ENCODE results near the gene RNF214. TPM values are rescaled to one million over a fixed set of nuclear protein-coding genes. Genes with fewer than 3 reads are reported as not detected.
"Not testable (repeated sequence)": the region's sequence is repeated elsewhere in the genome, so short reads cannot be mapped to it uniquely, and the experiment has no call there.

RNF214 gene
- total RNA-seq, 2 experiments from 2014 or later = 12.9 to 15.8 TPM

DNA sequence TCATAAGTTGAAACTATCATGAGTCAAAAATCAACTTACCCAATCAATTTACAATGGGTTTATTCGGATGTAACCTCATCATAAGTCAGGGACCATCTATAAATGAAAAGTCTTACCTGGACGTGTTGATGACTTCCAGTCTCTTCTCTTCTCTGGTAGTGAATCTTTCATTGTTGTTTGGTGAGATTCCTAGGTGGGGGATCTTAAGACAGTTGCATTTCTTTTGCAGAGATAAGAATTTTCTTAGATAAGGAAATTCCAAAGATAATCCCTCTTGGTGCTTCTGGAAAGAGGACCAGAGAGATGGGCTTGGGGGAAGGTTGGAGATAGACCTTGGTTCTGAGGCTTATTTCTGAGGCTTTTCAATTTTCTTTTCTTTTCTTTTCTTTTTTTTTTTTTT lies 37.4 kb downstream of the RNF214 start:
- TF ChIP-seq, protein P1, sequence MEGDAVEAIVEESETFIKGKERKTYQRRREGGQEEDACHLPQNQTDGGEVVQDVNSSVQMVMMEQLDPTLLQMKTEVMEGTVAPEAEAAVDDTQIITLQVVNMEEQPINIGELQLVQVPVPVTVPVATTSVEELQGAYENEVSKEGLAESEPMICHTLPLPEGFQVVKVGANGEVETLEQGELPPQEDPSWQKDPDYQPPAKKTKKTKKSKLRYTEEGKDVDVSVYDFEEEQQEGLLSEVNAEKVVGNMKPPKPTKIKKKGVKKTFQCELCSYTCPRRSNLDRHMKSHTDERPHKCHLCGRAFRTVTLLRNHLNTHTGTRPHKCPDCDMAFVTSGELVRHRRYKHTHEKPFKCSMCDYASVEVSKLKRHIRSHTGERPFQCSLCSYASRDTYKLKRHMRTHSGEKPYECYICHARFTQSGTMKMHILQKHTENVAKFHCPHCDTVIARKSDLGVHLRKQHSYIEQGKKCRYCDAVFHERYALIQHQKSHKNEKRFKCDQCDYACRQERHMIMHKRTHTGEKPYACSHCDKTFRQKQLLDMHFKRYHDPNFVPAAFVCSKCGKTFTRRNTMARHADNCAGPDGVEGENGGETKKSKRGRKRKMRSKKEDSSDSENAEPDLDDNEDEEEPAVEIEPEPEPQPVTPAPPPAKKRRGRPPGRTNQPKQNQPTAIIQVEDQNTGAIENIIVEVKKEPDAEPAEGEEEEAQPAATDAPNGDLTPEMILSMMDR (IDR thresholded peaks at IDR 0.05) = no peak

GRCh38 chr11:117271208-117271607 lies 38.7 kb downstream of the RNF214 start:
- H3K27me3 ChIP-seq (ENCODE audit: control insufficient read depth in 1 of 2, insufficient read depth in 2 of 2, low read length in 2 of 2) = no peaks in the 10 kb centered on the region
- H3K4me1 ChIP-seq (ENCODE audit: insufficient read depth, low read length) = peaks cover 9% of the 10 kb centered on the region
- TF ChIP-seq, protein P1 (IDR thresholded peaks at IDR 0.05) = no peak
- ChIA-PET POLR2A (no interaction called here), CTCF (no interaction called here)
- Mint-ChIP-seq H3K27ac (no peak overlapping the region), H3K4me1 (ENCODE audit: low read depth) (peaks cover 21% of the 10 kb centered on the region), H3K36me3 (ENCODE audit: low read depth) (peaks cover 66% of the 10 kb centered on the region), H3K9me3 (peaks cover 2% of the 10 kb centered on the region), H3K27me3 (no peaks in the 10 kb centered on the region), H3K4me3 (no peak overlapping the region)
- H3K27ac ChIP-seq (ENCODE audit: low read depth in 1 of 2, low read length in 2 of 2) = no peak overlapping the region
- DNase-seq = no peak
- intact Hi-C loops (cut with DNase I, micrococcal nuclease) = no loop called here
- no peaks in the 10 kb centered on the region for H3K36me3 ChIP-seq (ENCODE audit: insufficient read depth, low read length)
- no peaks in the 10 kb centered on the region for H3K9me3 ChIP-seq (ENCODE audit: control insufficient read depth in 1 of 2, insufficient read depth in 1 of 2, low read length in 2 of 2)
- no peak for ATAC-seq (ENCODE audit: poor library complexity)
- H3K4me3 ChIP-seq (ENCODE audit: low read length) = no peak overlapping the region

More for the DNA sequence above, 37.4 kb downstream of the RNF214 start:
- Mint-ChIP-seq H3K27me3 (no peaks in the 10 kb centered on the region), H3K4me3 (no peak overlapping the region), H3K9me3 (no peaks in the 10 kb centered on the region), H3K36me3 (ENCODE audit: low read depth) (peaks cover 59% of the 10 kb centered on the region), H3K4me1 (ENCODE audit: low read depth) (peaks cover 9% of the 10 kb centered on the region), H3K27ac (no peak overlapping the region)
- H3K36me3 ChIP-seq (ENCODE audit: insufficient read depth, low read length) = no peaks in the 10 kb centered on the region
- ChIA-PET CTCF (no interaction called here), POLR2A (no interaction called here)
- H3K27ac ChIP-seq (ENCODE audit: low read depth in 1 of 2, low read length in 2 of 2) = no peak overlapping the region
- ATAC-seq (ENCODE audit: poor library complexity) = no peak
- H3K27me3 ChIP-seq (ENCODE audit: control insufficient read depth in 1 of 2, insufficient read depth in 2 of 2, low read length in 2 of 2) = no peaks in the 10 kb centered on the region
- no peak overlapping the region for H3K4me3 ChIP-seq (ENCODE audit: low read length)
- DNase-seq = no peak
- peaks cover 7% of the 10 kb centered on the region for H3K4me1 ChIP-seq (ENCODE audit: insufficient read depth, low read length)
- intact Hi-C loops (cut with DNase I, micrococcal nuclease) = no loop called here
- H3K9me3 ChIP-seq (ENCODE audit: control insufficient read depth in 1 of 2, insufficient read depth in 1 of 2, low read length in 2 of 2) = no peaks in the 10 kb centered on the region

DNA sequence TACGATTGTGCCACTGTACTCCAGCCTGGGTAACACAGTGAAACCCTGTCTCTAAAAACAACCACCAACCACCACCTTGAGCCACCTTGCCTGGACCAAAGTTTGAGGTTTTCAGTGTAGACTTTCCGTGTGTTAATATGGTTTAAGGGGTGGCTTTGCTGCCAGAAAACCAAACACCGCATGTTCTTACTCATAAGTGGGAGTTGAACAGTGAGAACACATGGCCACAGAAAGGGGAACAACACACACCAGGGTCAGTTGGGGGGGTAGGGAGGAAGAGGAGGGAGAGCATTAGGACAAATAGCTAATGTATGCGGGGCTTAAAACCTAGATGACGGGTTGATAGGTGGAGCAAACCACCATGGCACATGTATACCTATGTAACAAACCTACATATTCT lies 39.7 kb downstream of the RNF214 start:
- H3K27me3 Mint-ChIP-seq; H3K36me3 ChIP-seq (ENCODE audit: insufficient read depth, low read length); H3K4me1 ChIP-seq (ENCODE audit: insufficient read depth, low read length); H3K27ac Mint-ChIP-seq; H3K27ac ChIP-seq (ENCODE audit: low read depth in 1 of 2, low read length in 2 of 2); H3K4me3 Mint-ChIP-seq; H3K4me3 ChIP-seq (ENCODE audit: low read length); CTCF ChIA-PET; POLR2A ChIA-PET; H3K27me3 ChIP-seq (ENCODE audit: control insufficient read depth in 1 of 2, insufficient read depth in 2 of 2, low read length in 2 of 2); intact Hi-C loops (cut with DNase I, micrococcal nuclease); H3K9me3 Mint-ChIP-seq; ATAC-seq (ENCODE audit: poor library complexity); H3K9me3 ChIP-seq (ENCODE audit: control insufficient read depth in 1 of 2, insufficient read depth in 1 of 2, low read length in 2 of 2); DNase-seq: not testable (repeated sequence)
- H3K36me3 Mint-ChIP-seq (ENCODE audit: low read depth) = peaks cover 57% of the 10 kb centered on the region
- peaks cover 21% of the 10 kb centered on the region for H3K4me1 Mint-ChIP-seq (ENCODE audit: low read depth)

GRCh38 chr11:117273550-117274289 lies 41.2 kb downstream of the RNF214 start:
- Histone ChIP-seq H3K36me3 (ENCODE audit: insufficient read depth, low read length) (no peaks in the 10 kb centered on the region), H3K4me3 (ENCODE audit: low read length) (no peak overlapping the region), H3K9me3 (ENCODE audit: control insufficient read depth in 1 of 2, insufficient read depth in 1 of 2, low read length in 2 of 2) (no peaks in the 10 kb centered on the region), H3K27ac (ENCODE audit: low read depth in 1 of 2, low read length in 2 of 2) (no peak overlapping the region), H3K4me1 (ENCODE audit: insufficient read depth, low read length) (peaks cover 15% of the 10 kb centered on the region), H3K27me3 (ENCODE audit: control insufficient read depth in 1 of 2, insufficient read depth in 2 of 2, low read length in 2 of 2) (no peaks in the 10 kb centered on the region)
- Mint-ChIP-seq H3K27ac (peak overlapping the region; percentile 45), H3K36me3 (ENCODE audit: low read depth) (peaks cover 47% of the 10 kb centered on the region), H3K27me3 (no peaks in the 10 kb centered on the region), H3K9me3 (peaks cover 2% of the 10 kb centered on the region), H3K4me3 (no peak overlapping the region), H3K4me1 (ENCODE audit: low read depth) (peaks cover 25% of the 10 kb centered on the region)
- ATAC-seq (ENCODE audit: poor library complexity) = no peak
- CTCF ChIA-PET = no interaction called here
- intact Hi-C loops (cut with DNase I, micrococcal nuclease) = no loop called here
- POLR2A ChIA-PET = no interaction called here
- TF ChIP-seq, protein P1 (IDR thresholded peaks at IDR 0.05) = no peak
- no peak for DNase-seq

Measured in CD4-positive, alpha-beta T cell (primary cell).